Omental fat pad (tissue), 4 donors: Measurements from ENCODE around the gene FOXD1. TPM values are rescaled to one million over a fixed set of nuclear protein-coding genes. Genes with fewer than 3 reads are reported as not detected.

ENCODE experiments used
- ATAC-seq: fragments of 150-250 bp; one replicate; pipeline ENCODE4 v1.9.1; 2016; ENCODE audit warnings: mild to moderate bottlenecking, moderate library complexity; ENCODE audit not compliant: low FRiP score
- DNase-seq: peaks from one replicate; pipeline ENCODE4 v3.0.0-alpha.2; 2019; ENCODE audit warnings: low spot score
- CTCF ChIP-seq, 3 donors: fragments of 450-650 bp; IDR thresholded peaks; one replicate each; pipeline ENCODE4 v1.5.1; 2016 to 2017; ENCODE audit warnings: antibody characterized with exemption in 3 of 3, mild to moderate bottlenecking in 3 of 3, moderate library complexity in 2 of 3
- total RNA-seq, 4 donors: library from RNA; depleted of rRNA; stranded (reverse); fragments of >200 nt; gene quantifications; one replicate each; pipeline ENCODE4 v1.1.0, GENCODE V29; 2016

Gene FOXD1
- under 1 TPM in 1 of 4 donors, not detected in 3; 0.63 TPM for total RNA-seq

DNA sequence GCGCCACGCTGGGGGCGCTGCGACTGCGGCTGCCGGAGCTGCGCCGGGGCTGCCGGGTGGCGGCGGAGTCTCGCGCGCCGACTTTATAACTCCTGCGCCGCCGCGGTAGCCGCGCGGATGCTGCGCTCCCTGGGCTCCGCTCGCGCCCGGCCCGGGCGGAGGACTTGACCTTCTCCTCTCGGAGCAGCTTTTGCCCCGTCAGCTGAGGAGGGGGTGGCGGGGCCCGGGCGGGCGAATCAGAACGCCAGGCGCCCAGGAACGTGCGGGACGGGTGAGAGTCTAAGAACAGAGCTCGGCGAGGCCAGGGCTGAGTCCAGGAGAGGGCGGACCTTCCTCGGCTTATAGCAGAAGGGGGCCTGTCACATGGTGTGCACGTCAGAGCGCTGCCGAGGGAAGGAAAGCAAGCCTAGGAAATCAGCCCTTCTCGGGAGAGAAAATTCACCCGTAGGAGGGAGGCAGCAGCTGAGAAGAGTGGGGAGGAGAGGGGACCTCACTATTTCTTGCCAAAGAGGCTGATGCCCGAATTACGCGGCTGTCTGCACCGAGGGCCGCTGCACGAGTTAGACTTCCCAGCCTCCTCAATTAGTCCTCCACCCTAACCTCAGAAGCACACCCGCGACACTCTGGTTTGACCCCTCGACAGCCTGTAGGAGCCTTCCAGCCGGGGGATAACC lies at the start of gene FOXD1:
TSS of gene FOXD1 (minus strand) at position 315 of the 674 bp plus-strand sequence. CDS start 415 bp downstream, outside the sequence.
- ATAC-seq (peak; percentile 49), DNase-seq (no peak)
- TF ChIP-seq CTCF (IDR thresholded peaks at IDR 0.05), result no peak

DNA sequence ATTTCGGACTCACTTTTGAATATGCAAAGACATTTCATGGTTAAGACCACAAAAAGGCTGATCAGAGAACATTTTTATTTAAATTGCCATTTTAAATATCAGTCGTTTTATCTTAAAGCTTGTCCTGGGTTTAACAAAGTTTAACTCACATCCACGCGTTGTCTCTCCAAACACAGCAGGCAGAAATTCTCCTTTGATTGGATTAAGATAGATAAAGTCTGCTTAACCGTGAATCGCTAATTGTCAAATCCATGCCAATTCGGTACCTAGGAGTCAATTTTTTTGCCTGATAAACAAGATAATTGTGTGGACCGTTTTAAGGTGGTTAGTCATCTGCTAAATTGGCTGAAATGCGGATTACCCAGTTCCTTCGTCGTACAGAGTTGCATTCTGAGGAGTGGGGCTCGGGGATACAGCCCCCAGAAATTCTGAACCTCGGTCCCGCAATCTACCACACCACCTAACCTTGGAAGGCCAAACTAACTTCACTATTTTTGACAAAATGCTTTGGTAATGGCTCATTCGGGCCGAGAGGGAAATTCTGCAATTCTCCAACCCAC lies 49.0 kb upstream of the FOXD1 start:
- TF ChIP-seq CTCF (IDR thresholded peaks at IDR 0.05), result no peak
- DNase-seq (no peak), ATAC-seq (peak; percentile 21)

DNA sequence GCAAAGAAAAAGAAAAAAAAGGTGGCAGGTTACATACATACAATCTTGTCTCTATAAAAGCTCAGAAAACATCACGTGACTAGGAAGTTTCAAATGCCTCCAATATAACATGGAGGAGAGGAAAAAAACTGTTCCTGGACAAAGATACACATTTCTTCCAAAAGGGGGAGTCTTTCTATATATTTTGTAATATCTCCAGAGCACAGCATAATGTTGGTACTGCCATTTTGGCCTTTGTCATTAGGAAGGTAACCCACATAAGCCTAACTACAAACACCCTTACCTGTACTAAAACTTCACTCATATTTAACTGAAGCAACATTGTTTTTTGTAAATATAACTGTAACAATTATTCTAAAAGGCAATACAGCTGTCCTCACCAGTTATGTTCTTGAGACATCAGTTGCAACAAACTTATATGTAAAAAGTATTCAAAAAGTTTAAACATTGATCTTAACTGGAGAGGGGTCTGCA lies 48.4 kb upstream of the FOXD1 start:
- TF ChIP-seq CTCF (IDR thresholded peaks at IDR 0.05), result no peak
- no peak for ATAC-seq
- no peak for DNase-seq

DNA sequence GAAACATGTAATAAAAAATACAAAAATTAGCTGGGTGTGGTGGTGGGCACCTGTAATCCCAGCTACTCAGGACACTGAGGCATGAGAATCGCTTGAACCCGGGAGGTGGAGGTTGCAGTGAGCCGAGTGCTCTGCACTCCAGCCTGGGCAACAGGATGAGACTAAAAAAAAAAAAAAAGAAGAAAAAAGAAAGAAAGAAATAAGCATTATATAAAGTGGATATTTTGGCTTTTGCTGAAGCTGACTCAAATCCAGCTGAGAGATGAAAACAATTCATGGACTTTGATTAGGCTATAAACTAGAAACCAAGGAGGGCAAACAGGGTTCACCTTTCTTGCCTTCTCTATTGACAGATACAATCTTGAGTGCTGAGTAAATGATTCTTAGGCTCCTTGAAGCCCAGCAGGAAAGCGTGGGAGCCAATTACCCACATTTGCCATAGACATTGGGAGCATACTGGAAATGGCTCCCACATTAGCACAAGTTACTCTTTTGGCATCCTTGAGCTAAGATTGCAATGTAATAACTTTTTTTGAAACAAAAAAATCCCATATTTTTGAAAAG lies 47.3 kb upstream of the FOXD1 start:
- ATAC-seq (no peak), DNase-seq (no peak)
- no peak for TF ChIP-seq CTCF (IDR thresholded peaks at IDR 0.05)

DNA sequence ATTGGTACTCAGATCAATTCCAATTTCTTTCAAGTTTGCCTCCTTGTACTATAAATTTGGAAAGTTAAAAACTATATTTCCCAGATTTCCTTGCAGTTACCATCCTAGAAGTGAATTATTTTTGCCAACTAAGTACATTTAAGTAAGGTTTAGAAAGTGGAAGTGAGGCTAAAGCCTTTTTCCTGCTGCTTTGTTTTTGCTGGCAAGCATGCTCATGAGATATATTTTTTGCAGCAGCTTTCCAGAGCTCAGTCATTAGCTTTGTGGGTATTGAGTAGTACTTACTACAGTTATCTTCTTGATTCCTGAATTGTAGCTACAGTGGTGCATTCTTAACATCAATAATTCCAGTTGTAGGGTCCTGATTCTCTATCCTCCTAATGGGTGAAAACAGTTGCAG lies 46.1 kb upstream of the FOXD1 start:
- ATAC-seq (no peak), DNase-seq (no peak)
- no peak for TF ChIP-seq CTCF (IDR thresholded peaks at IDR 0.05)

DNA sequence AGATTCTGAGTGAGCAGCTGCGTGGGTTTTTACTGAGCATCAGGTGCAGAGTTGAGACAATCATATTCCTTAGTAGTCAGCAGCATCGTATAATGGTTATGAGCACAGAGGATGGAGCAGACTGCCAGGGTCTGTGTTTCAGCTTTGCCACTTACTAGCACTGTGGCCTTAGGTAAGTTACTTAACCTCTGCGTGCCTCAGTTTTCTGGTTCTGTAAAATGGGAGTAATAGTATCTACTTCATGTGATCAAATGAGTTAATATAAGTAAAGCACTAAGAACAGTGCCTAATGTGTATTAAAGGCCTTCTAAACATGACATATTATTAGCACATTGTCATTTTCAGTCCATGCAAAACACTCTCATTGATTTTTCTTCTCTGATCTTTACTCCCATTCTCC lies 44.8 kb upstream of the FOXD1 start:
- DNase-seq (no peak), ATAC-seq (no peak)
- TF ChIP-seq CTCF (IDR thresholded peaks at IDR 0.05), result no peak

DNA sequence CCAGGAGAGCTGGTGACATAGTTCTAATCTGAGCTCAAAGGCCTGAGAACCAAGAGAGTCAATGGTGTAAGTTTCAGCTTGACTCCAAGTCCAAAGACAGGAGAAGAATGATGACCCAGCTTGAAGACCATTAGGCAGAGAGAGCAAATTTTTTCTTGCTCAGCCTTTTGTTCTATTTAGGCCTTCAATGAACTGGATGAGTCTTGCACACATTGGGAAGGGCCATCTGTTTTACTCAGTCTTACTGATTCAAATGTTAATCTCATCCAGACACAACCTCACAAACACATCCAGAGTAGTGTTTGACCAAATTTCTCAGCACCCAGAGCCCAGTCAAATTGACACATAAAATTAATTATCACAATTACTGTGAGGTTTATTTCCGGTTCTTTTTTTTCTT lies 42.6 kb upstream of the FOXD1 start:
- TF ChIP-seq CTCF (IDR thresholded peaks at IDR 0.05), result no peak
- no peak for DNase-seq
- ATAC-seq, result no peak
